Activated CD8-positive, alpha-beta memory T cell treated with anti-CD3 and anti-CD28 coated beads, Interleukin-2, amount 50 U/mL, for 4 hours (primary cell): ENCODE results near the gene PDZD8.

Source experiments
- DNase-seq: peaks from one replicate; pipeline ENCODE4 v3.0.0-alpha.2; 2020

PDZD8 gene

GRCh38 chr10:117275121-117275520 is 100.1 kb downstream of the PDZD8 start:
- DNase-seq = no peak

GRCh38 chr10:117274509-117274908 is 100.7 kb downstream of the PDZD8 start:
- DNase-seq = no peak

GRCh38 chr10:117273980-117274379 is 101.3 kb downstream of the PDZD8 start:
- no peak for DNase-seq

GRCh38 chr10:117272195-117273076 is 102.8 kb downstream of the PDZD8 start:
- no peak for DNase-seq

GRCh38 chr10:117271427-117271826 is 103.8 kb downstream of the PDZD8 start:
- no peak for DNase-seq

GRCh38 chr10:117268907-117269306 is 106.3 kb downstream of the PDZD8 start:
- no peak for DNase-seq

GRCh38 chr10:117268258-117268657 is 107.0 kb downstream of the PDZD8 start:
- no peak for DNase-seq

GRCh38 chr10:117266812-117267211 is 108.4 kb downstream of the PDZD8 start:
- DNase-seq = no peak

- DNase-seq = no peak
Measured at GRCh38 chr10:117266400-117266799, 108.8 kb downstream of the PDZD8 start.

- no peak for DNase-seq
Measured at GRCh38 chr10:117264782-117265181, 110.5 kb downstream of the PDZD8 start.

GRCh38 chr10:117262903-117263293 is 112.3 kb downstream of the PDZD8 start:
- DNase-seq = no peak

- no peak for DNase-seq
Measured at GRCh38 chr10:117262291-117262902, 112.8 kb downstream of the PDZD8 start.

GRCh38 chr10:117261501-117261900 is 113.7 kb downstream of the PDZD8 start:
- DNase-seq = no peak

- no peak for DNase-seq
Measured at GRCh38 chr10:117260084-117260483, 115.2 kb downstream of the PDZD8 start.

- DNase-seq = no peak
Measured at GRCh38 chr10:117259279-117259678, 116.0 kb downstream of the PDZD8 start.

GRCh38 chr10:117257721-117258120 is 117.5 kb downstream of the PDZD8 start:
- no peak for DNase-seq

- no peak for DNase-seq
Measured at GRCh38 chr10:117256910-117257309, 118.3 kb downstream of the PDZD8 start.

- DNase-seq = no peak
Measured at GRCh38 chr10:117255835-117256460, 119.3 kb downstream of the PDZD8 start.

- DNase-seq = no peak
Measured at GRCh38 chr10:117254774-117255735, 120.2 kb downstream of the PDZD8 start.

GRCh38 chr10:117254338-117254737 is 120.9 kb downstream of the PDZD8 start:
- no peak for DNase-seq

GRCh38 chr10:117253908-117254307 is 121.3 kb downstream of the PDZD8 start:
- DNase-seq = no peak

- DNase-seq = no peak
Measured at GRCh38 chr10:117250411-117250810, 124.8 kb downstream of the PDZD8 start.
